ENCODE measurements around the gene ELMO1. TPM values are rescaled to one million over a fixed set of nuclear protein-coding genes. Genes with fewer than 3 reads are reported as not detected.

The ELMO1 gene
- total and polyA plus RNA-seq, 2 of the 13 experiments (the other 11 are each of a cell fraction or from before 2014, with no cell fraction given) = 0.11 to 0.17 TPM

- TF ChIP-seq ATF2 (CRISPR knock-in tag; IDR thresholded peaks at IDR 0.05) (peak; percentile 50; the same call in 1 of the 2 replicates), HMG20A (CRISPR knock-in tag; IDR thresholded peaks at IDR 0.05; ENCODE audit: borderline replicate concordance) (peak; percentile 35; the same call in 1 of the 2 replicates), ZNF629 (CRISPR knock-in tag; conservative IDR thresholded peaks at IDR 0.05) (no peak), ARID4A (CRISPR knock-in tag; IDR thresholded peaks at IDR 0.05; ENCODE audit: borderline replicate concordance) (no peak), ZNF720 (CRISPR knock-in tag; IDR thresholded peaks at IDR 0.05) (no peak), KLF12 (CRISPR knock-in tag; IDR thresholded peaks at IDR 0.05; ENCODE audit: borderline replicate concordance) (no peak), TBP (CRISPR knock-in tag; IDR thresholded peaks at IDR 0.05) (no peak), ZBTB43 (CRISPR knock-in tag; conservative IDR thresholded peaks at IDR 0.05) (no peak), KDM3A (CRISPR knock-in tag; IDR thresholded peaks at IDR 0.05; ENCODE audit: low read depth) (no peak), HNRNPL (IDR thresholded peaks at IDR 0.05; ENCODE audit: low read depth, low read length) (no peak), ZNF30 (CRISPR knock-in tag; IDR thresholded peaks at IDR 0.05) (no peak), HDAC6 (IDR thresholded peaks at IDR 0.05; ENCODE audit: low read depth, low read length) (no peak), GATAD2A (CRISPR knock-in tag; IDR thresholded peaks at IDR 0.05) (peak; percentile 61), LRRFIP1 (CRISPR knock-in tag; conservative IDR thresholded peaks at IDR 0.05) (no peak), NFYB (CRISPR knock-in tag; IDR thresholded peaks at IDR 0.05) (no peak), FOSL2 (CRISPR knock-in tag; IDR thresholded peaks at IDR 0.05) (peak; percentile 42), GZF1 (CRISPR knock-in tag; IDR thresholded peaks at IDR 0.05) (no peak), ZNF564 (CRISPR knock-in tag; IDR thresholded peaks at IDR 0.05) (no peak), EHMT2 (IDR thresholded peaks at IDR 0.05; ENCODE audit: borderline replicate concordance, low read depth, low read length) (no peak), REXO4 (CRISPR knock-in tag; IDR thresholded peaks at IDR 0.05; ENCODE audit: borderline replicate concordance) (no peak), ZNF234 (CRISPR knock-in tag; conservative IDR thresholded peaks at IDR 0.05) (no peak), BRD4 (CRISPR knock-in tag; IDR thresholded peaks at IDR 0.05) (no peak), ZMYM3 (CRISPR knock-in tag; IDR thresholded peaks at IDR 0.05) (no peak), NFE2 (CRISPR knock-in tag; IDR thresholded peaks at IDR 0.05) (no peak), ERF (CRISPR knock-in tag; IDR thresholded peaks at IDR 0.05) (peak; percentile 60; the same call in 1 of the 2 replicates)
These were observed 481.3 kb downstream of the ELMO1 start (continued) for GRCh38 chr7:36967387-36967786.

Measured in HepG2 (cell line).